Common myeloid progenitor, CD34-positive (primary cell): ENCODE data around the gene GOLIM4.

Experiments used
- CTCF ChIA-PET: fragments of 350-600 bp; sonication (Branson Sonifier 250); formaldehyde crosslinking; loops from one replicate; lab custom pipeline; 2021; ENCODE audit warnings: antibody characterized with exemption; lab: Charles Lee
- POLR2A ChIA-PET: fragments of 350-600 bp; sonication (Branson Sonifier 250); formaldehyde crosslinking; loops from one replicate; lab custom pipeline; 2021; ENCODE audit warnings: antibody characterized with exemption; lab: Charles Lee
- DNase-seq, 3 donors: peaks; one replicate each; pipeline versions ENCODE4 v3.0.0 to v3.0.0-alpha.2; 2013
- H3K27ac ChIP-seq, 2 experiments: 1 replicate in 1 of 2; 2 replicates in 1 of 2; pipeline ENCODE4 v1.7.0; 2013; ENCODE audit warnings: inconsistent platforms in 2 of 2, low read length in 2 of 2, mild to moderate bottlenecking in 2 of 2, low read depth in 1 of 2, moderate library complexity in 1 of 2; ENCODE audit not compliant: severe bottlenecking in 2 of 2, insufficient read depth in 1 of 2, poor library complexity in 1 of 2
- H3K27me3 ChIP-seq, 5 experiments: replicated peaks in 2 of 5; 1 replicate in 3 of 5; 2 replicates in 2 of 5; pipeline versions ENCODE4 v1.6.1 to v1.7.0; 2013; ENCODE audit warnings: low read length in 4 of 5, mild to moderate bottlenecking in 2 of 5, moderate library complexity in 2 of 5, inconsistent platforms in 1 of 5; ENCODE audit not compliant: insufficient read depth in 5 of 5, control insufficient read depth in 4 of 5
- H3K36me3 ChIP-seq, 4 experiments: 1 replicate in 2 of 4; 2 replicates in 2 of 4; pipeline versions ENCODE4 v1.6.1 to v1.7.0; 2013; ENCODE audit warnings: low read length in 3 of 4, control low read depth in 1 of 4, mild to moderate bottlenecking in 1 of 4; ENCODE audit not compliant: control insufficient read depth in 4 of 4, insufficient read depth in 4 of 4
- H3K4me1 ChIP-seq, 4 experiments: 1 replicate in 3 of 4; 2 replicates in 1 of 4; pipeline versions ENCODE4 v1.6.1 to v1.7.1; 2013; ENCODE audit warnings: low read length in 3 of 4, mild to moderate bottlenecking in 3 of 4, control low read depth in 1 of 4, inconsistent platforms in 1 of 4, moderate library complexity in 1 of 4; ENCODE audit not compliant: control insufficient read depth in 4 of 4, insufficient read depth in 4 of 4; ENCODE audit errors: control extremely low read depth in 1 of 4
- H3K4me3 ChIP-seq, 7 experiments: 1 replicate in 4 of 7; 2 replicates in 3 of 7; pipeline versions ENCODE4 v1.5.1 to v1.7.0; 2013; ENCODE audit warnings: mild to moderate bottlenecking in 7 of 7, low read length in 6 of 7, moderate library complexity in 6 of 7, inconsistent platforms in 2 of 7, low read depth in 2 of 7, control low read depth in 1 of 7; ENCODE audit not compliant: insufficient read depth in 4 of 7, control insufficient read depth in 1 of 7; ENCODE audit errors: extremely low read depth in 1 of 7
- H3K9me3 ChIP-seq, 5 experiments: 1 replicate in 4 of 5; 2 replicates in 1 of 5; pipeline versions ENCODE4 v1.6.1 to v1.7.1; 2013; ENCODE audit warnings: low read length in 4 of 5, mild to moderate bottlenecking in 2 of 5, inconsistent platforms in 1 of 5, low read depth in 1 of 5, moderate library complexity in 1 of 5; ENCODE audit not compliant: control insufficient read depth in 4 of 5, insufficient read depth in 2 of 5; ENCODE audit errors: control extremely low read depth in 1 of 5
- WGBS: methylation state at CpG from one replicate; pipeline ENCODE4 v1.1.5; 2013; ENCODE audit not compliant: insufficient coverage; 5-methylcytosine and 5-hydroxymethylcytosine counted together

Gene GOLIM4

DNA sequence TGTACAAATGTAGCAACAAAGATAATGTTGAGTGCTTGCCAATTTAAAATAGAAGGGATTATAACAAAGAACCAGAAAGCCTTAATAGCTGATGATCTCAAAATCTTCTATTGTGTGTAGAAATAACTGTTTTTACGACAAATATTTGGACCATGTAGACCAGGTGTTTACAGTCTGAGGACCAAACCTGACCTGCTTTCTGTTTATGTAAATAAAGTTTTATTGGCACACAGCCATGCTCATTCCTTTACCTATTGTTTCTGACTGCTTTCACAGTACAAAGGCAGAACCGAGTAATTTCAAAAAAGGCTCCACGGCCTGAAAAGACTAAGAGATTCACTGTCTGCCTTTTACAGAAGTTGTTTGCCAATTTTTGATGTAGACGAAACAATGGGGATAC lies 91.8 kb downstream of the GOLIM4 start:
- Histone ChIP-seq H3K36me3 (peaks cover 0 to 3% (median 1%) of the 10 kb centered on the region in 4 experiments), H3K27ac (no peak overlapping the region), H3K9me3 (peaks cover 0 to 4% (median 0%) of the 10 kb centered on the region in 5 experiments), H3K4me1 (no peaks in the 10 kb centered on the region), H3K27me3 (no peaks in the 10 kb centered on the region), H3K4me3 (no peak overlapping the region)
- POLR2A ChIA-PET: no interaction called here
- no peak for DNase-seq
- 100% methylated on average over 2 of the region's 4 CpGs for WGBS
- CTCF ChIA-PET: no interaction called here

- ChIA-PET POLR2A (no interaction called here), CTCF (interaction anchor here (0.8 kb wide), 1 partner anchor 37 kb away, joined by 3 read pairs; no protein-coding TSS in a partner anchor)
- 100% methylated on average over 1 of the region's 1 CpG for WGBS
These were observed 92.8 kb downstream of the GOLIM4 start for GRCh38 chr3:168002786-168003368.

GRCh38 chr3:168001244-168001643 lies 94.5 kb downstream of the GOLIM4 start:
- ChIA-PET CTCF (no interaction called here), POLR2A (no interaction called here)

More at GRCh38 chr3:168002786-168003368, 92.8 kb downstream of the GOLIM4 start:
- Histone ChIP-seq H3K27me3 (no peaks in the 10 kb centered on the region), H3K27ac (no peak overlapping the region), H3K9me3 (peaks cover 0 to 4% (median 0%) of the 10 kb centered on the region in 5 experiments), H3K4me1 (no peaks in the 10 kb centered on the region), H3K36me3 (peaks cover 0 to 2% (median 0%) of the 10 kb centered on the region in 4 experiments), H3K4me3 (no peak overlapping the region)
- no peak for DNase-seq

GRCh38 chr3:167998253-167998652 lies 97.5 kb downstream of the GOLIM4 start:
- CTCF ChIA-PET: no interaction called here

More at GRCh38 chr3:168001244-168001643, 94.5 kb downstream of the GOLIM4 start:
- Histone ChIP-seq H3K27me3 (no peaks in the 10 kb centered on the region), H3K27ac (no peak overlapping the region), H3K4me3 (no peak overlapping the region), H3K9me3 (peaks cover 0 to 4% (median 0%) of the 10 kb centered on the region in 5 experiments), H3K36me3 (no peaks in the 10 kb centered on the region), H3K4me1 (no peaks in the 10 kb centered on the region)
- WGBS: no CpG with 5 or more reads among the region's 1 CpG
- no peak for DNase-seq

GRCh38 chr3:167996514-167996913 lies 99.2 kb downstream of the GOLIM4 start:
- H3K9me3 ChIP-seq: no peaks in the 10 kb centered on the region
- H3K4me1 ChIP-seq: no peaks in the 10 kb centered on the region
- no peak overlapping the region for H3K4me3 ChIP-seq
- CTCF ChIA-PET: no interaction called here
- DNase-seq: no peak
- 100% methylated on average over 3 of the region's 4 CpGs for WGBS
- no peaks in the 10 kb centered on the region for H3K36me3 ChIP-seq
- POLR2A ChIA-PET: no interaction called here
- no peak overlapping the region for H3K27ac ChIP-seq
- no peaks in the 10 kb centered on the region for H3K27me3 ChIP-seq

More at GRCh38 chr3:167998253-167998652, 97.5 kb downstream of the GOLIM4 start:
- H3K27ac ChIP-seq: no peak overlapping the region
- POLR2A ChIA-PET: no interaction called here
- no peaks in the 10 kb centered on the region for H3K4me1 ChIP-seq
- H3K27me3 ChIP-seq: no peaks in the 10 kb centered on the region
- 100% methylated on average over 2 of the region's 5 CpGs for WGBS
- no peaks in the 10 kb centered on the region for H3K36me3 ChIP-seq
- no peak overlapping the region for H3K4me3 ChIP-seq
- no peak for DNase-seq
- peaks cover 0 to 4% (median 0%) of the 10 kb centered on the region in 5 experiments for H3K9me3 ChIP-seq

GRCh38 chr3:167992381-167992780 lies 103.3 kb downstream of the GOLIM4 start:
- no peak overlapping the region for H3K27ac ChIP-seq
- no peaks in the 10 kb centered on the region for H3K36me3 ChIP-seq
- ChIA-PET CTCF (no interaction called here), POLR2A (no interaction called here)
- WGBS: 100% methylated on average over 1 of the region's 1 CpG
- H3K27me3 ChIP-seq: no peaks in the 10 kb centered on the region
- no peak overlapping the region for H3K4me3 ChIP-seq
- DNase-seq: no peak
- H3K4me1 ChIP-seq: no peaks in the 10 kb centered on the region
- no peaks in the 10 kb centered on the region for H3K9me3 ChIP-seq

DNA sequence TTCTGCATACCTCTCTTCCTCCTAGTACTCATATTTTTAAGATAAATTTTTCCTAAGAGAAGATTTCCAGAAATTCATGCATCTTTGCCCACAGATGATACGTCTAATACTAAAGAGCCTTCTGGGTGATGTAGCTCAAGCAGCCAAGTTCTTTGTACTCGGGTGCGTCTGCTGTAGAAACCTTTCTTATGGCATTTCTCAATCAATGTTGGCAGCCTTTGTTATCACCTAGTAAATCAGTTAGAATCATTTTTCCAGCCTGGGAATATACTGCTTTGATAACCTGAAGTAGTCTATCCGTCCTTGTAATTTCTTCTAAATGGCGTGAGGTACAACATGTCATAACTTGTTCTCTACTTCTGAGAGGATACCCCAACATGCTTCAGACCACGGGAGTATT lies 104.5 kb downstream of the GOLIM4 start:
- CTCF ChIA-PET: no interaction called here
- Histone ChIP-seq H3K4me1 (no peaks in the 10 kb centered on the region), H3K9me3 (peaks cover 0 to 2% (median 0%) of the 10 kb centered on the region in 5 experiments), H3K27ac (no peak overlapping the region), H3K27me3 (no peaks in the 10 kb centered on the region), H3K36me3 (no peaks in the 10 kb centered on the region), H3K4me3 (no peak overlapping the region)
- no peak for DNase-seq
- POLR2A ChIA-PET: no interaction called here
- WGBS: 100% methylated on average over 3 of the region's 6 CpGs
